ENCODE results near the gene UNC119.
"Not testable (repeated sequence)": the region's sequence is repeated elsewhere in the genome, so short reads cannot be mapped to it uniquely, and the experiment has no call there.

UNC119 gene

GRCh38 chr17:28540231-28540630 is 12.2 kb downstream of the UNC119 start:
- DNase-seq, result no peak

GRCh38 chr17:28538296-28538895 is 14.0 kb downstream of the UNC119 start:
- no peak for DNase-seq

- no peak for DNase-seq
Measured at GRCh38 chr17:28537219-28537610, 15.2 kb downstream of the UNC119 start.

GRCh38 chr17:28536532-28537218 is 15.7 kb downstream of the UNC119 start:
- no peak for DNase-seq

- DNase-seq, result no peak
Measured at GRCh38 chr17:28534740-28535375, 17.6 kb downstream of the UNC119 start.

- no peak for DNase-seq
Measured at GRCh38 chr17:28533091-28533807, 19.2 kb downstream of the UNC119 start.

GRCh38 chr17:28532050-28532960 is 20.1 kb downstream of the UNC119 start:
- no peak for DNase-seq

- no peak for DNase-seq
Measured at GRCh38 chr17:28530926-28531325, 21.5 kb downstream of the UNC119 start.

GRCh38 chr17:28530250-28530649 is 22.2 kb downstream of the UNC119 start:
- DNase-seq, result no peak

GRCh38 chr17:28529013-28529400 is 23.4 kb downstream of the UNC119 start:
- no peak for DNase-seq

GRCh38 chr17:28528327-28529012 is 24.0 kb downstream of the UNC119 start:
- no peak for DNase-seq

GRCh38 chr17:28527859-28528258 is 24.6 kb downstream of the UNC119 start:
- no peak for DNase-seq

GRCh38 chr17:28527181-28527681 is 25.2 kb downstream of the UNC119 start:
- DNase-seq, result no peak

- DNase-seq, result no peak
Measured at GRCh38 chr17:28526381-28526780, 26.0 kb downstream of the UNC119 start.

GRCh38 chr17:28524476-28525424 is 27.7 kb downstream of the UNC119 start:
- DNase-seq, result no peak

- no peak for DNase-seq
Measured at GRCh38 chr17:28523876-28524275, 28.5 kb downstream of the UNC119 start.

GRCh38 chr17:28523186-28523585 is 29.2 kb downstream of the UNC119 start:
- no peak for DNase-seq

- not testable (repeated sequence) for DNase-seq
Measured at GRCh38 chr17:28522281-28522680, 30.1 kb downstream of the UNC119 start.

GRCh38 chr17:28521311-28522085 is 30.9 kb downstream of the UNC119 start:
- DNase-seq, result no peak

- DNase-seq, result no peak
Measured at GRCh38 chr17:28520687-28521086, 31.7 kb downstream of the UNC119 start.

All from MV-4-11 (cell line).